Measurements from ENCODE around the gene PTBP3. TPM values are rescaled to one million over a fixed set of nuclear protein-coding genes. Genes with fewer than 3 reads are reported as not detected.

Gene PTBP3
- polyA plus RNA-seq, 3 donors = 33.6 to 68.3 (median 51.4) TPM

GRCh38 chr9:112288029-112288428 lies 45.4 kb downstream of the PTBP3 start:
- no peak for DNase-seq
- Histone ChIP-seq H3K4me1 (ENCODE audit: control insufficient read depth in 1 of 2, insufficient read depth in 2 of 2, low read length in 2 of 2) (no peaks in the 10 kb centered on the region), H3K27ac (ENCODE audit: low read depth in 1 of 2, low read length in 2 of 2) (no peak overlapping the region), H3K4me3 (replicated peaks in 1 of 3; ENCODE audit: low read depth in 2 of 3, low read length in 3 of 3) (no peak overlapping the region), H3K79me2 (ENCODE audit: insufficient read depth, low read length) (peaks cover 98% of the 10 kb centered on the region), H2AFZ (ENCODE audit: insufficient read depth, low read depth, low read length, poor library complexity, severe bottlenecking) (no peak overlapping the region), H4K20me1 (ENCODE audit: insufficient read depth, low read length) (peaks cover 65% of the 10 kb centered on the region), H3K9ac (ENCODE audit: insufficient read depth, low read length, poor library complexity, severe bottlenecking) (no peak overlapping the region), H3K36me3 (replicated peaks in 1 of 2; ENCODE audit: control insufficient read depth in 1 of 2, insufficient read depth in 2 of 2, low read length in 2 of 2) (peaks cover 17 to 91% of the 10 kb centered on the region in 2 donors), H3K9me3 (replicated peaks in 1 of 2; ENCODE audit: control insufficient read depth in 1 of 2, insufficient read depth in 1 of 2, low read length in 2 of 2) (peaks cover 22 to 40% of the 10 kb centered on the region in 2 donors), H3K27me3 (ENCODE audit: control insufficient read depth in 2 of 2, insufficient read depth in 2 of 2, low read length in 2 of 2) (no peaks in the 10 kb centered on the region), H3K4me2 (replicated peaks; ENCODE audit: extremely low read depth, low read length, poor library complexity, severe bottlenecking) (no peak overlapping the region)
- peaks cover 25 to 51% (median 40%) of the 10 kb centered on the region in 7 donors for H3K9me3 Mint-ChIP-seq
- peaks cover 5% of the 10 kb centered on the region for H3K4me1 Mint-ChIP-seq
- no peaks in the 10 kb centered on the region for H3K27me3 Mint-ChIP-seq (ENCODE audit: low read depth in 3 of 3)
- TF ChIP-seq CTCF (IDR thresholded peaks at IDR 0.05) = no peak
- peak overlapping the region in 3 of 7 donors; percentile 3 to 46 (median 44) for H3K27ac Mint-ChIP-seq
- H3K4me3 Mint-ChIP-seq = no peak overlapping the region
- intact Hi-C loops (cut with micrococcal nuclease) = loop anchor here in 1 of 2 donors (10.0 kb wide), 1 partner anchor 63 kb away; no protein-coding TSS in a partner anchor
- peaks cover 60 to 84% of the 10 kb centered on the region in 2 donors for H3K36me3 Mint-ChIP-seq

DNA sequence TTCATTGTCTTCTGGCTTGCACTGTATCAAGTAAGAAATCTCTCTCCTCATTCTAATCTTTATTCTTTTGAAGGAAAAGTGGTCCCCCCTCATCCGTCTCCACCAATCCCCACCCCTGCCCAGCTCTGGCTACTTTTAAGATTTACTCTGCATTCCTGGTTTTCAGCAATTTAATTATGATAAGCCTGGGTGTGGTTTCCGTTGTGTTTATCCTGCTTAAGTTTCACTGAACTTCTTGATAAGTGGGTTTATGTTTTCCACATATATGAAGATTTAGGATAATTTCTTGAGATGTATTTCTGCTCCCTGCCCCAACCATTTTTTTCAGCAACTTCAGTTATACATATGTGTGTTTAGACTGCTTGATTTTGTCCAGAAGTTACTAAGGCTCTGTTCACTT lies 46.5 kb downstream of the PTBP3 start:
- H3K27me3 ChIP-seq (ENCODE audit: control insufficient read depth in 2 of 2, insufficient read depth in 2 of 2, low read length in 2 of 2) = no peaks in the 10 kb centered on the region
- H4K20me1 ChIP-seq (ENCODE audit: insufficient read depth, low read length) = peaks cover 65% of the 10 kb centered on the region
- no peak overlapping the region for H3K4me3 ChIP-seq (replicated peaks in 1 of 3; ENCODE audit: low read depth in 2 of 3, low read length in 3 of 3)
- peaks cover 98% of the 10 kb centered on the region for H3K79me2 ChIP-seq (ENCODE audit: insufficient read depth, low read length)
- H3K4me1 ChIP-seq (ENCODE audit: control insufficient read depth in 1 of 2, insufficient read depth in 2 of 2, low read length in 2 of 2) = no peaks in the 10 kb centered on the region
- Mint-ChIP-seq H3K4me1 (peaks cover 5% of the 10 kb centered on the region), H3K27me3 (ENCODE audit: low read depth in 3 of 3) (no peaks in the 10 kb centered on the region), H3K27ac (no peak overlapping the region), H3K9me3 (peaks cover 25 to 53% (median 41%) of the 10 kb centered on the region in 7 donors), H3K36me3 (peaks cover 55 to 75% of the 10 kb centered on the region in 2 donors), H3K4me3 (no peak overlapping the region)
- no peak overlapping the region for H3K4me2 ChIP-seq (replicated peaks; ENCODE audit: extremely low read depth, low read length, poor library complexity, severe bottlenecking)
- H3K9ac ChIP-seq (ENCODE audit: insufficient read depth, low read length, poor library complexity, severe bottlenecking) = no peak overlapping the region
- no CpG with 5 or more reads among the region's 2 CpGs for WGBS (ENCODE audit: insufficient coverage)
- DNase-seq = no peak
- no peak for TF ChIP-seq CTCF (IDR thresholded peaks at IDR 0.05)
- H3K36me3 ChIP-seq (replicated peaks in 1 of 2; ENCODE audit: control insufficient read depth in 1 of 2, insufficient read depth in 2 of 2, low read length in 2 of 2) = peaks cover 17 to 81% of the 10 kb centered on the region in 2 donors
- H3K27ac ChIP-seq (ENCODE audit: low read depth in 1 of 2, low read length in 2 of 2) = no peak overlapping the region
- intact Hi-C loops (cut with micrococcal nuclease) = loop anchor here in 1 of 2 donors (10.0 kb wide), 1 partner anchor 62 kb away; no protein-coding TSS in a partner anchor
- peaks cover 22 to 40% of the 10 kb centered on the region in 2 donors for H3K9me3 ChIP-seq (replicated peaks in 1 of 2; ENCODE audit: control insufficient read depth in 1 of 2, insufficient read depth in 1 of 2, low read length in 2 of 2)
- H2AFZ ChIP-seq (ENCODE audit: insufficient read depth, low read depth, low read length, poor library complexity, severe bottlenecking) = no peak overlapping the region

Data from CD14-positive monocyte (primary cell).